CD14-positive monocyte (primary cell): ENCODE data around the gene FTH1. TPM values are rescaled to one million over a fixed set of nuclear protein-coding genes. Genes with fewer than 3 reads are reported as not detected.

ENCODE experiments used
- DNase-seq, 3 donors: peaks; one replicate each; pipeline ENCODE4 v3.0.0-alpha.2; 2011 to 2022
- H2AFZ ChIP-seq: 2 replicates; pipeline ENCODE4 v1.6.0; 2012; ENCODE audit warnings: mild to moderate bottlenecking, low read depth, low read length, inconsistent platforms; ENCODE audit not compliant: insufficient read depth, poor library complexity, severe bottlenecking
- H3K27ac ChIP-seq, 2 donors: 1 replicate in 1 of 2; 2 replicates in 1 of 2; pipeline ENCODE4 v1.5.1; 2012 to 2013; ENCODE audit warnings: low read length in 2 of 2, control low read depth in 1 of 2, inconsistent platforms in 1 of 2, low read depth in 1 of 2, mild to moderate bottlenecking in 1 of 2
- H3K27me3 ChIP-seq, 2 donors: one replicate each; pipeline versions ENCODE4 v1.6.0 to v1.6.1; 2011 to 2013; ENCODE audit warnings: low read length in 2 of 2; ENCODE audit not compliant: control insufficient read depth in 2 of 2, insufficient read depth in 2 of 2
- H3K36me3 ChIP-seq, 2 donors: replicated peaks in 1 of 2; 1 replicate in 1 of 2; 2 replicates in 1 of 2; pipeline versions ENCODE4 v1.5.1 to v1.6.1; 2012 to 2013; ENCODE audit warnings: low read length in 2 of 2, control low read depth in 1 of 2, inconsistent platforms in 1 of 2, mild to moderate bottlenecking in 1 of 2; ENCODE audit not compliant: insufficient read depth in 2 of 2, control insufficient read depth in 1 of 2
- H3K4me1 ChIP-seq, 2 donors: 1 replicate in 1 of 2; 2 replicates in 1 of 2; pipeline versions ENCODE4 v1.5.1 to v1.6.1; 2012 to 2013; ENCODE audit warnings: low read length in 2 of 2, control low read depth in 1 of 2, inconsistent platforms in 1 of 2, mild to moderate bottlenecking in 1 of 2, moderate library complexity in 1 of 2; ENCODE audit not compliant: insufficient read depth in 2 of 2, control insufficient read depth in 1 of 2
- H3K4me2 ChIP-seq: replicated peaks from 2 replicates; pipeline ENCODE3; 2012; ENCODE audit warnings: low read length, moderate library complexity, mild to moderate bottlenecking; ENCODE audit not compliant: poor library complexity, severe bottlenecking; ENCODE audit errors: extremely low read depth
- H3K4me3 ChIP-seq, 3 experiments: fragments of 200-600 bp in 1 of 3; sonication (generic) in 1 of 3; replicated peaks in 1 of 3; 1 replicate in 2 of 3; 2 replicates in 1 of 3; pipeline ENCODE4 v1.5.1; 2011 to 2013; ENCODE audit warnings: low read length in 3 of 3, mild to moderate bottlenecking in 3 of 3, control low read depth in 2 of 3, low read depth in 2 of 3, inconsistent platforms in 1 of 3, moderate library complexity in 1 of 3
- H3K79me2 ChIP-seq: 2 replicates; pipeline ENCODE4 v1.6.0; 2012; ENCODE audit warnings: mild to moderate bottlenecking, control low read depth, inconsistent platforms, low read length, moderate library complexity; ENCODE audit not compliant: insufficient read depth
- H3K9ac ChIP-seq: 2 replicates; pipeline ENCODE4 v1.6.0; 2017; ENCODE audit warnings: low read length, mild to moderate bottlenecking; ENCODE audit not compliant: insufficient read depth, poor library complexity, severe bottlenecking
- H3K9me3 ChIP-seq, 2 donors: replicated peaks in 1 of 2; 1 replicate in 1 of 2; 2 replicates in 1 of 2; pipeline versions ENCODE4 v1.5.1 to v1.6.1; 2012 to 2013; ENCODE audit warnings: low read length in 2 of 2, control low read depth in 1 of 2; ENCODE audit not compliant: control insufficient read depth in 1 of 2, insufficient read depth in 1 of 2
- H4K20me1 ChIP-seq: 2 replicates; pipeline ENCODE4 v1.6.0; 2012; ENCODE audit warnings: mild to moderate bottlenecking, low read length, control low read depth, moderate library complexity; ENCODE audit not compliant: insufficient read depth
- H3K27ac Mint-ChIP-seq, 7 donors: one replicate each; pipeline ENCODE4 v1.8.0; 2020; ENCODE audit warnings: mild to moderate bottlenecking in 7 of 7, mixed read lengths in 7 of 7, moderate library complexity in 6 of 7, inconsistent platforms in 2 of 7
- H3K27me3 Mint-ChIP-seq, 3 donors: one replicate each; pipeline ENCODE4 v1.8.0; 2021 to 2022; ENCODE audit warnings: low read depth in 3 of 3, mild to moderate bottlenecking in 3 of 3, mixed read lengths in 3 of 3, moderate library complexity in 3 of 3, inconsistent platforms in 1 of 3
- H3K36me3 Mint-ChIP-seq, 2 donors: one replicate each; pipeline ENCODE4 v1.8.0; 2020; ENCODE audit warnings: mixed read lengths in 2 of 2, inconsistent platforms in 1 of 2, mild to moderate bottlenecking in 1 of 2
- H3K4me1 Mint-ChIP-seq: one replicate; pipeline ENCODE4 v1.8.0; 2020; ENCODE audit warnings: mild to moderate bottlenecking, mixed read lengths
- H3K4me3 Mint-ChIP-seq, 2 donors: one replicate each; pipeline ENCODE4 v1.8.0; 2020; ENCODE audit warnings: mild to moderate bottlenecking in 2 of 2, mixed read lengths in 2 of 2, moderate library complexity in 1 of 2
- H3K9me3 Mint-ChIP-seq, 7 donors: one replicate each; pipeline ENCODE4 v1.8.0; 2020 to 2022; ENCODE audit warnings: mixed read lengths in 7 of 7, mild to moderate bottlenecking in 6 of 7, moderate library complexity in 6 of 7, inconsistent platforms in 2 of 7
- WGBS: methylation state at CpG from one replicate; pipeline ENCODE4 v1.1.5; 2013; ENCODE audit warnings: missing lambda C conversion rate; ENCODE audit not compliant: insufficient coverage; 5-methylcytosine and 5-hydroxymethylcytosine counted together
- intact Hi-C, 2 donors: fragments of 100-400 bp; cut with micrococcal nuclease; formaldehyde crosslinking; loops; one replicate each; pipeline versions ENCODE4 v1.15.0 to v1.15.1; 2023
- polyA plus RNA-seq, 3 donors: library from polyadenylated mRNA; depleted of rRNA in 1 of 3; unstranded in 2 of 3; stranded (reverse) in 1 of 3; fragments of 300-500 nt in 2 of 3; fragments of >200 nt in 1 of 3; fragmentation: Illumina TruSeq in 2 of 3; gene quantifications; 1 replicate in 2 of 3; 2 replicates in 1 of 3; pipeline ENCODE4 v1.2.3, GENCODE V29; 2012 to 2021
- TF ChIP-seq, protein P1 (sequence below): fragments of 200-600 bp; IDR thresholded peaks from one replicate; pipeline ENCODE4 v1.8.0; 2022; ENCODE audit warnings: antibody characterized with exemption, mild to moderate bottlenecking

Gene FTH1
- polyA plus RNA-seq, 3 donors: 8,968 to 15,394 (median 11,239) TPM

DNA sequence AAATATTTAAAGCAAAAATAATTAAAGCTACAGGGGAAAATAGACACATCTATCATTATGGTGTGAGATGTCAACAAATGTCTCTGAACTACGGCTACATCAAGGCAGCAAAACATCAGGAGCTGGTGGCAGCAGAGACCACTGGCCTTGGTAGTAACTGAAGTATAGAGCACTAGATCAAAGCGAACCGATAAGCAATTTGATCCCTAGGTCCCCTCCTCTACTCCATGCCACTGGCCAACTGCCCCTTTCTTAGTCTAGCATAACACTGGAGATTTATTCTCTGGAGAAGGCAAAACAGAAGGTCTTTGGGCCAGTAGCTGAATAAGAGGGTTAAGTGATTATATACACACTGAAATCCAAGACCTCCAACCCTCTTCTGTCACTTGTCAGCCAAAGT lies 36.5 kb downstream of the FTH1 start:
- no peak for DNase-seq
- H3K36me3 ChIP-seq: no peaks in the 10 kb centered on the region
- H3K27ac ChIP-seq: no peak overlapping the region
- intact Hi-C loops: no loop called here
- no peak overlapping the region for H3K4me2 ChIP-seq
- WGBS: 100% methylated on average over 1 of the region's 3 CpGs
- H3K9ac ChIP-seq: no peak overlapping the region
- H3K27me3 ChIP-seq: peaks cover 0 to 2% of the 10 kb centered on the region in 2 donors
- peaks cover 3 to 13% (median 4%) of the 10 kb centered on the region in 7 donors for H3K9me3 Mint-ChIP-seq
- peaks cover 9 to 22% (median 16%) of the 10 kb centered on the region in 3 donors for H3K27me3 Mint-ChIP-seq
- no peaks in the 10 kb centered on the region for H3K79me2 ChIP-seq
- H3K27ac Mint-ChIP-seq: no peak overlapping the region
- H3K4me1 ChIP-seq: no peaks in the 10 kb centered on the region
- no peak overlapping the region for H3K4me3 ChIP-seq
- H4K20me1 ChIP-seq: no peaks in the 10 kb centered on the region
- no peak overlapping the region for H3K4me3 Mint-ChIP-seq
- no peak overlapping the region for H2AFZ ChIP-seq
- no peaks in the 10 kb centered on the region for H3K4me1 Mint-ChIP-seq
- peaks cover 0 to 4% of the 10 kb centered on the region in 2 donors for H3K9me3 ChIP-seq
- TF ChIP-seq, protein P1, sequence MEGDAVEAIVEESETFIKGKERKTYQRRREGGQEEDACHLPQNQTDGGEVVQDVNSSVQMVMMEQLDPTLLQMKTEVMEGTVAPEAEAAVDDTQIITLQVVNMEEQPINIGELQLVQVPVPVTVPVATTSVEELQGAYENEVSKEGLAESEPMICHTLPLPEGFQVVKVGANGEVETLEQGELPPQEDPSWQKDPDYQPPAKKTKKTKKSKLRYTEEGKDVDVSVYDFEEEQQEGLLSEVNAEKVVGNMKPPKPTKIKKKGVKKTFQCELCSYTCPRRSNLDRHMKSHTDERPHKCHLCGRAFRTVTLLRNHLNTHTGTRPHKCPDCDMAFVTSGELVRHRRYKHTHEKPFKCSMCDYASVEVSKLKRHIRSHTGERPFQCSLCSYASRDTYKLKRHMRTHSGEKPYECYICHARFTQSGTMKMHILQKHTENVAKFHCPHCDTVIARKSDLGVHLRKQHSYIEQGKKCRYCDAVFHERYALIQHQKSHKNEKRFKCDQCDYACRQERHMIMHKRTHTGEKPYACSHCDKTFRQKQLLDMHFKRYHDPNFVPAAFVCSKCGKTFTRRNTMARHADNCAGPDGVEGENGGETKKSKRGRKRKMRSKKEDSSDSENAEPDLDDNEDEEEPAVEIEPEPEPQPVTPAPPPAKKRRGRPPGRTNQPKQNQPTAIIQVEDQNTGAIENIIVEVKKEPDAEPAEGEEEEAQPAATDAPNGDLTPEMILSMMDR: no peak
- H3K36me3 Mint-ChIP-seq: no peaks in the 10 kb centered on the region

DNA sequence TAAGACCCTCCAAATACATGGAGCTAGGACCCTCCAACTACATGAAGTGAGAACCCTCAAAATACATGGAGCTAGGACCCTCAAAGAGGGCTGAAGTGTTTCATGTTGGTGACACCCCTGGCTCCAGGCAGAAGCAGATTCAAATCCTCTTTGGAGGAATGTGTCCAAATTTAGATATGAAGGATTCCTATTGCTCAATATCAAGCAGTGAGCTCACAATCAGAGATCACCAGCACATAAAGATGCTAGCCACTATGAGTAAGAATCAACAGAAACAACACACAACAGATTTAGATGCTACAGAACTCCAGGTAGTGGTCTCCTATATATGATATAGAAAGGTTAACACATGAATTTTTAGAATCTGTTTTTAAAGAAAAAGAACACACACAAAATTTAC lies 38.8 kb downstream of the FTH1 start:
- Mint-ChIP-seq H3K27ac (no peak overlapping the region), H3K9me3 (peaks cover 0 to 6% (median 3%) of the 10 kb centered on the region in 7 donors), H3K36me3 (no peaks in the 10 kb centered on the region), H3K4me1 (no peaks in the 10 kb centered on the region), H3K4me3 (no peak overlapping the region), H3K27me3 (peaks cover 10 to 19% (median 11%) of the 10 kb centered on the region in 3 donors)
- H4K20me1 ChIP-seq: no peaks in the 10 kb centered on the region
- no peak overlapping the region for H3K9ac ChIP-seq
- H3K4me1 ChIP-seq: peaks cover 2 to 5% of the 10 kb centered on the region in 2 donors
- H3K79me2 ChIP-seq: no peaks in the 10 kb centered on the region
- TF ChIP-seq, protein P1: no peak
- H3K9me3 ChIP-seq: peaks cover 0 to 4% of the 10 kb centered on the region in 2 donors
- H3K27ac ChIP-seq: no peak overlapping the region
- no peak for DNase-seq
- intact Hi-C loops: no loop called here
- H3K27me3 ChIP-seq: no peaks in the 10 kb centered on the region
- no peak overlapping the region for H2AFZ ChIP-seq
- no peaks in the 10 kb centered on the region for H3K36me3 ChIP-seq
- H3K4me3 ChIP-seq: no peak overlapping the region
- no peak overlapping the region for H3K4me2 ChIP-seq
